Nephron (organoid): ENCODE measurements around the gene USPL1.

Source experiments
- H3K27ac Mint-ChIP-seq, 3 experiments: 2 replicates each; pipeline ENCODE4 v1.8.0; 2020; ENCODE audit warnings: mixed read lengths in 3 of 3, mild to moderate bottlenecking in 2 of 3, moderate library complexity in 1 of 3
- H3K27me3 Mint-ChIP-seq: 2 replicates; pipeline ENCODE4 v1.8.0; 2021; ENCODE audit warnings: low read depth, mild to moderate bottlenecking, moderate library complexity, mixed read lengths
- H3K36me3 Mint-ChIP-seq: 2 replicates; pipeline ENCODE4 v1.8.0; 2020; ENCODE audit warnings: low read depth, mixed read lengths
- H3K4me1 Mint-ChIP-seq: 2 replicates; pipeline ENCODE4 v1.8.0; 2020; ENCODE audit warnings: mixed read lengths
- H3K4me3 Mint-ChIP-seq, 3 experiments: 2 replicates each; pipeline ENCODE4 v1.8.0; 2020; ENCODE audit warnings: mild to moderate bottlenecking in 3 of 3, mixed read lengths in 3 of 3, moderate library complexity in 2 of 3
- H3K9me3 Mint-ChIP-seq: 2 replicates; pipeline ENCODE4 v1.8.0; 2020; ENCODE audit warnings: mixed read lengths
- TF ChIP-seq, protein P1 (sequence below), 3 experiments: fragments of 200-600 bp; sonication (generic); IDR thresholded peaks; one replicate each; pipeline ENCODE4 v1.5.0; 2021; ENCODE audit warnings: antibody characterized with exemption in 3 of 3; ENCODE audit not compliant: unreplicated experiment in 3 of 3

Gene USPL1

DNA sequence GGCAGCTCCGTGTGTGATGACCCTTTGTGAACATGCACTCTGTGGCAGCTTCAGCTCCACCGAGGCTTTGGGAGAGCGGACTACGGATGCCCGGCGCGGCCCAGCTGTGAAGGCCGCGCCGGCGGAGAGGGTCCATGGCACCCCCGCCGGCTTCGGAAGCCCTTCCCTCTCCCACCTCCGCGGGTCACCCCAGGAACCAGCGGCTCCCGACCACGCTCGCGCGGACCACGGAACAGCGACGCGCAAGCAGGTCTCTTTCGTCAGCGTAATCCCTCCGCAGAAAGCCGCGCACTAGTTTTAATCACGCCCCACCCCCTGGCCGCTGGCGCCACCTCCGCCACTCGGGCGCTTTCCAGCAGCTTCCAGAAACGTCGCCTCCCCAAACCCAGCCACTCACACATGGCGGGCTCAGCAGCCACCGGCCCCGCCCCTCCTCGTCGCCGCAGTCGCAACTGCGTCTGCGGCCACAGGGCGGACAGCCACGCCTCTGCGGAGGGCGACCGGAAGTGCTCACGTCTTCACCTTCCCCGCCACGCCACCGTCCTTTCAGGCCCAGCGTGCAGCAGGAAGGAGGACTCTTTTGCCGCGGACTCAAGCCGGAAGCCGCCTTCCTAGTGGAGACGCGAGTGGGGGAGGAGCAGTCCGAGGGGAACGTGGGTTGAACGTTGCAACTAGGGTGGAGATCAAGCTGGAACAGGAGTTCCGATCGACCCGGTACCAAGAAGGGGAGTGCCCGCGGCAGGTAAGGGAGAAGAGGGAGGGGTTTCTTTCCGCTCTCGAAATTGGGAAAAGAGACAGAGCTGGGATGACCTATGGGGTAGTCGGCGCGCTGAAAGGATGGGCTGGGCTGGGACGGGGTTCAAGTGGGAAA lies at the start of gene USPL1:
TSS of gene USPL1 (plus strand) at position 606 of the 871 bp plus-strand sequence. CDS start 3,221 bp downstream, outside the sequence.
- Mint-ChIP-seq H3K4me3 (no peak within 1 kb of the TSS), H3K27ac (no peak within 1 kb of the TSS), H3K4me1 (peaks cover 15% of the 10 kb centered on the region), H3K27me3 (no peaks in the 10 kb centered on the region), H3K36me3 (peaks cover 4% of the 10 kb centered on the region), H3K9me3 (no peaks in the 10 kb centered on the region)
- TF ChIP-seq, protein P1, sequence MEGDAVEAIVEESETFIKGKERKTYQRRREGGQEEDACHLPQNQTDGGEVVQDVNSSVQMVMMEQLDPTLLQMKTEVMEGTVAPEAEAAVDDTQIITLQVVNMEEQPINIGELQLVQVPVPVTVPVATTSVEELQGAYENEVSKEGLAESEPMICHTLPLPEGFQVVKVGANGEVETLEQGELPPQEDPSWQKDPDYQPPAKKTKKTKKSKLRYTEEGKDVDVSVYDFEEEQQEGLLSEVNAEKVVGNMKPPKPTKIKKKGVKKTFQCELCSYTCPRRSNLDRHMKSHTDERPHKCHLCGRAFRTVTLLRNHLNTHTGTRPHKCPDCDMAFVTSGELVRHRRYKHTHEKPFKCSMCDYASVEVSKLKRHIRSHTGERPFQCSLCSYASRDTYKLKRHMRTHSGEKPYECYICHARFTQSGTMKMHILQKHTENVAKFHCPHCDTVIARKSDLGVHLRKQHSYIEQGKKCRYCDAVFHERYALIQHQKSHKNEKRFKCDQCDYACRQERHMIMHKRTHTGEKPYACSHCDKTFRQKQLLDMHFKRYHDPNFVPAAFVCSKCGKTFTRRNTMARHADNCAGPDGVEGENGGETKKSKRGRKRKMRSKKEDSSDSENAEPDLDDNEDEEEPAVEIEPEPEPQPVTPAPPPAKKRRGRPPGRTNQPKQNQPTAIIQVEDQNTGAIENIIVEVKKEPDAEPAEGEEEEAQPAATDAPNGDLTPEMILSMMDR (IDR thresholded peaks at IDR 0.05; ENCODE audit: unreplicated experiment in 3 of 3) = peak; percentile 23 to 41 (median 40)

DNA sequence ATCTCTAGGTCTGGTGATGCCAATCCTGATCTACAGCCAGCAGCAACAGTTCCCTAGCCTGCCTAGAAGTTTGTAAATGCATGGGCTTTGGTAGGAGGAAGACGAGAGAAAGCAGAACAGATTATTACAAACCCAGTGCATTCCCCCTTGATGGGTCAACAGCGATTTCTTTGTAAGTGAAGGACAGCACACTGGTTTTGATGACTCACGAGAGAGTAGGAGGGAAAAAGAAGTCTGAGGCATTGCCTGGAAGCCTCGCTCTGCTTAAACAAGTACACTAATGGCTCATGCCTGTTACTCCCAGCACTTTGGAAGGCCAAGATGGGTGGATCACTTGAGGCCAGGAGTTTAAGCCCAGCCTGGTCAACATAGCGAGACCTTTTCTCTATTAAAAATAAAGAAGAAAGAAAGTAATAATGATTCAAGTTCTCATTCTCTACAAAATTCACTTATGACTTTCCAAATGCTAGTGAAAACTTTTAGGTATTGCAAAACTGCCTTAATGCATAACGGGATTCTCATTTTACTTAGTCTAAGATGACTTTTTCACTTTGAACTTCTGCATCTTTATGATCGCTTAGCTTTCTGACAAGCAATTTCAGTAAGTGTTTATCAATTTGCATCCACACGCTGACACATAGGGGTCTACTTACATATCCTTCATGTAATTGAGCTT lies 47.7 kb upstream of the USPL1 start:
- Mint-ChIP-seq H3K4me3 (no peak overlapping the region), H3K9me3 (no peaks in the 10 kb centered on the region), H3K36me3 (no peaks in the 10 kb centered on the region), H3K27ac (peak overlapping the region in 1 of 3 experiments; percentile 15), H3K4me1 (peaks cover 17% of the 10 kb centered on the region), H3K27me3 (no peaks in the 10 kb centered on the region)
- TF ChIP-seq, protein P1 (IDR thresholded peaks at IDR 0.05; ENCODE audit: unreplicated experiment in 3 of 3) = no peak

DNA sequence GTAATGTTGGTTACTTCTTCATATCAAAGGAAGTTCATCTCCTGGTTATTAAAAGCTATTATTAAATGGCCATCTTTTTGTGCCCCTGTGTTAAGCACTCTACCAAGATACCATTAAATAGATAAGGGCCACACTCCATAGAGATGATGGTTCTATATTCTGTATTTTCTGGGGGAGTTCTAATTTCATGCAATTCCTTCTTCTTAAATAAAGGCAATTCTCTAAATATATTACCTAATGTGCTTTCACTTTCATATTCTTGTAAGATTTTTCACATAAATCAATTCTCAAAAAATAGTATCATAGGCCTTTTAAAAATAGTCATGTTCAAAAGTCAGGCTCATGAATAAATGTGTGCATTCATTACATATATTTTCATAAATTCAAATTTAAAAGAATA lies 47.0 kb upstream of the USPL1 start:
- H3K4me3 Mint-ChIP-seq = no peak overlapping the region
- TF ChIP-seq, protein P1 (IDR thresholded peaks at IDR 0.05; ENCODE audit: unreplicated experiment in 3 of 3) = no peak

DNA sequence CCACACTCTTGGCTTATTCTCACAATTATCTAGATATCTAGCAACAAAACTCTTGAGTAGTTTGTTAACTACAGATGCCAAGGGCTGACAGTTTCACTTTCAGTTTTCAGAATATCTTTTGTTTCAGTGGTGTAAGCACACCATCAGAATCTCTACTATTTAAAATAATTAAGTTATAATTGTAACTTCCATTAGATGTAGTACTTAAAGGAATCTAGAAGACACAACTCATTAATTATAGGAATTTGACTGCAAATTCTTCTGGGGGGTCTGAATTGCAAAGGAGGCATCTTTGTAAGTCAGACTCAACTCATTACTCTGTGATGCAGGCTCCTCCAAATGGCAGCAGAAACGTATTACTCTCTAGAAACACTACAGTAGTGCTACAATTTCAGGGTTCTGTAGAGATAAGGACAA lies 44.9 kb upstream of the USPL1 start:
- Mint-ChIP-seq H3K27me3 (no peaks in the 10 kb centered on the region), H3K9me3 (no peaks in the 10 kb centered on the region), H3K4me3 (peak overlapping the region; percentile 15 to 64 (median 40)), H3K4me1 (peaks cover 17% of the 10 kb centered on the region), H3K36me3 (no peaks in the 10 kb centered on the region), H3K27ac (peak overlapping the region; percentile 64 to 90 (median 90))
- TF ChIP-seq, protein P1 (IDR thresholded peaks at IDR 0.05; ENCODE audit: unreplicated experiment in 3 of 3) = peak; percentile 27 to 31 (median 27)

More for the DNA sequence above, 47.0 kb upstream of the USPL1 start:
- Mint-ChIP-seq H3K36me3 (no peaks in the 10 kb centered on the region), H3K4me1 (peaks cover 17% of the 10 kb centered on the region), H3K27me3 (no peaks in the 10 kb centered on the region), H3K27ac (peak overlapping the region in 1 of 3 experiments; percentile 15), H3K9me3 (no peaks in the 10 kb centered on the region)

DNA sequence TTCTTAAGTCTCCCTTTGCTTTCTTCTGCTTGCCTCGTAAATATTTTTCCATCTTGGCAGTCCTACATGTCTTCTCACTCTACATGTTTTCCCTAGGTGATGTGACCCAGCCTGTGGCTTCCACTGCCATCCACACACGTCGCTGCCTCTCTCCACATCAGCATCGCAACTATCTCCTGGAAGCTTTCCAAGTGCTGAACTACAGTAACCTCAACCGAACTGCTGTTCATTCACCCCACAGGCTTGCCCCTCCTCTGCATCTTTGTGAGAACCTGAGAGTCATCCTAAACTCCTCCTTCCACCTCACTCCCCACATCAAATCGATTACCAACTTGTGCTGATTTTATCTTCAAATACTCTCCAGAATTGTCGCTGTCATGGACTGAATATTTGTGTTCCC lies 41.2 kb upstream of the USPL1 start:
- Mint-ChIP-seq H3K27ac (no peak overlapping the region), H3K4me3 (no peak overlapping the region), H3K36me3 (no peaks in the 10 kb centered on the region), H3K9me3 (no peaks in the 10 kb centered on the region), H3K4me1 (peaks cover 9% of the 10 kb centered on the region), H3K27me3 (no peaks in the 10 kb centered on the region)
- TF ChIP-seq, protein P1 (IDR thresholded peaks at IDR 0.05; ENCODE audit: unreplicated experiment in 3 of 3) = no peak
